Left renal cortex interstitium (tissue), 4 donors: Measurements from ENCODE around the gene CLEC4M. TPM values are rescaled to one million over a fixed set of nuclear protein-coding genes. Genes with fewer than 3 reads are reported as not detected.

Source experiments
- DNase-seq, 4 donors: peaks; one replicate each; pipeline ENCODE4 v3.0.0-alpha.2; 2013; ENCODE audit warnings: low read depth in 4 of 4, low spot score in 2 of 4, missing footprints in 1 of 4
- polyA plus RNA-seq, 4 donors: library from polyadenylated mRNA; unstranded; fragments of 120-200 nt; gene quantifications; one replicate each; pipeline ENCODE4 v1.2.1, GENCODE V29; 2013; ENCODE audit not compliant: insufficient read length in 4 of 4

Gene CLEC4M, protein sequence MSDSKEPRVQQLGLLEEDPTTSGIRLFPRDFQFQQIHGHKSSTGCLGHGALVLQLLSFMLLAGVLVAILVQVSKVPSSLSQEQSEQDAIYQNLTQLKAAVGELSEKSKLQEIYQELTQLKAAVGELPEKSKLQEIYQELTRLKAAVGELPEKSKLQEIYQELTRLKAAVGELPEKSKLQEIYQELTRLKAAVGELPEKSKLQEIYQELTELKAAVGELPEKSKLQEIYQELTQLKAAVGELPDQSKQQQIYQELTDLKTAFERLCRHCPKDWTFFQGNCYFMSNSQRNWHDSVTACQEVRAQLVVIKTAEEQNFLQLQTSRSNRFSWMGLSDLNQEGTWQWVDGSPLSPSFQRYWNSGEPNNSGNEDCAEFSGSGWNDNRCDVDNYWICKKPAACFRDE
- polyA plus RNA-seq: 1 to 10 TPM; 1.5 to 4.7 (median 3.3) TPM

DNA sequence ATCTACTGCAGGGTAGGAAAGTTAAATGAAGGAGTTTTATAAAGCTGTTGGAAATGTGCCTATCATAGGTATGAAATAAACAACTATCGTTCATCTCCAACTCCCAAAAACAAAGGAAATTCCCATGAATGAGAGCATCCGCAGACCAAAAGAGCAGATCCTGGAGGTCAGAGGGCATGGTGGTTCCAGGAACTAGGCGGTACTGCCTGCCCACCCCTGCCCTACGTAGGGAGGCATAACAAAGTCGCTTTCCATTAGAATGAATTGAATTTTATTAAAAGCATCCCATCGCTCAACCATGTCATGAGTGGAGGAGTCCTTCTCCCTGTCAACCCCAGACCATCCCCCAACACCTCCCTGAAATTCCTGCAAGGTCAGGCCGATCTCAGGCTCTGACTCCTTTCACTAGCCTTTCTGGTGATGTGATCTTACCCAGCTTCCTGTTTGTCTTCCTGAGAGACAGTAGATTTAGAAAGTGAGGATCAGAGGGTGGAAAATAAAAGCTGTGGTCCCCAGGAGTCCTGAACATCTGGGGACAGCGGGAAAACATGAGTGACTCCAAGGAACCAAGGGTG lies at the start of gene CLEC4M:
TSS of gene CLEC4M (plus strand) at position 525 of the 575 bp plus-strand sequence. CDS start at position 549, 24 bp downstream.
- no peak for DNase-seq

GRCh38 chr19:7715671-7716070 lies 47.4 kb upstream of the CLEC4M start:
- DNase-seq: no peak

- no peak for DNase-seq
Measured at GRCh38 chr19:7716762-7717161, 46.3 kb upstream of the CLEC4M start.

DNA sequence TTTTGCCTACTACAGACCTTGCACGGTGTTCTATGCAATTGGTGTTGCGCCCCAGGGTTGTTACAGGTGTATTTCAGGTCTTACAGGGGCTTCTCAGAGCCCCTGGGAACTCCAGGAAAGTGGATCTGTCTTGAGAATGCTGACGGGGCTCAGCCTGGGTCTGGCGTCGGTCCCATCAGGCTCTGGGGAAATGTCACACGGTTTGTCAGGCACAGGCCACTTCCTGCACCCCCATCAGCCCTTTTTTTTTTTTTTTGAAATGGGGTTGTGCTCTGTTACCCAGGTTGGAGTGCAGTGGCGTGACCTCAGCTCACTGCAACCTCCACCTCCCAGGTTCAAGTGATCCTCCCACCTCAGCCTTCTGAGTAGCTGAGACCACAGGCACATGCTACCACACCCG lies 44.4 kb upstream of the CLEC4M start:
- no peak for DNase-seq

GRCh38 chr19:7720351-7720750 lies 42.7 kb upstream of the CLEC4M start:
- no peak for DNase-seq

GRCh38 chr19:7722231-7722651 lies 40.8 kb upstream of the CLEC4M start:
- DNase-seq: no peak

- DNase-seq: no peak
Measured at GRCh38 chr19:7725791-7726190, 37.3 kb upstream of the CLEC4M start.

DNA sequence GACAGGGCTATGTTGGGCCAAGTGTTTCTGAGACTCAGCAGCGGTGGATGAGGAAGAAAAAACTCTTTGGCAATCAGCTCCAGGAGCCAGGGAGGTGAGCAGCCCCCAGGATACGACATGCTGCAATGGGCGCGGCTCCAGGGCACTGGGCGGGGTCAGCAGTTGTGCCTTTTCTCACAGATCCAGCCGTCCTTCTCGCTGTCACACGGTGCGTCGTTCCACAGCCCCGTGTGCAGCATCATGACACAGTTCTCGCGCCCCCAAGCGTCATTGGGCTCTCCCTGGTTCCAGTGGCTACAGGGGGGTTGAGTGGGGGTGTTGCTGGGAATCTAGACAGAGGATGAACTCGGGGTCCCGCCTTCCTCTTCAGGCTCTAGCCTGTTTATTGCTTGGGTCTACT lies 33.8 kb upstream of the CLEC4M start:
- no peak for DNase-seq

- DNase-seq: no peak
Measured at GRCh38 chr19:7729831-7730285, 33.2 kb upstream of the CLEC4M start.

GRCh38 chr19:7730286-7731217 lies 32.5 kb upstream of the CLEC4M start:
- DNase-seq: no peak

DNA sequence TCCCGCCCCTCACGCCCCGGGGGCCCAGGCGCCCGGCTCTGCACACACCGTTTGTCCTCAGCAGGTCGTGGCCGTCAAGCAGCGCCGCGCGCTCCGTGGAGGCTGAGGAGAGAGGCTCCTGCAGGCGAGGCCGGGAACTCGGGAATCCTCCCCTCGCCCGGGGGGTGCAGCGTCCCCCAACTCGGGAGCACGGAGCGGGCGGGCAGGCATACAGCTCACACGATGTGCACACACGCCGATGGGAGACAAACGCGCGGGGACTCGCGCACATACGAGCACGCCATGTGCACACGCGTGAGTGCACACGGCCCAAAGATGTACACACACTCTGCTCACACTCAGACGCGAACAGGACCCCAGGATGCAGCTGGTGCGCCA lies 31.8 kb upstream of the CLEC4M start:
- no peak for DNase-seq

DNA sequence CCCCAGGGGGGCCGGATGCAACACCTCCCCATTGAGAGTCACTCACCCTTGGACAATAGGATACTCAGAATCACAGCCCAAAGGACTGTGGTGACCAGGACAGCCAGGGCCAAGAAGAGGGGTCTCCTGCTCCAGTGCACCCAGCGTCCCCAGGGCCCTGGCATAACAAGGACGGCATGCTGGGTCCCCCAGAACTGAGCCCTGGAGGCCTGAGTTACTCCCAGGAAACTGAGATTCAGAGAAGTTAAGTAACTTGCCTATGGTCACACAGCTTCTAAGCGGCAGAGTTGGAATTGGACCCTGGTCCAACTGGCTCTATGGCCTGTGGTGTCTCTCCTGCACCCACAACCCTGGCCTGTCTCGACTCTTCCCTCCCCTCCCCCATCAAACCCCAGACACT lies 31.4 kb upstream of the CLEC4M start:
- DNase-seq: no peak

DNA sequence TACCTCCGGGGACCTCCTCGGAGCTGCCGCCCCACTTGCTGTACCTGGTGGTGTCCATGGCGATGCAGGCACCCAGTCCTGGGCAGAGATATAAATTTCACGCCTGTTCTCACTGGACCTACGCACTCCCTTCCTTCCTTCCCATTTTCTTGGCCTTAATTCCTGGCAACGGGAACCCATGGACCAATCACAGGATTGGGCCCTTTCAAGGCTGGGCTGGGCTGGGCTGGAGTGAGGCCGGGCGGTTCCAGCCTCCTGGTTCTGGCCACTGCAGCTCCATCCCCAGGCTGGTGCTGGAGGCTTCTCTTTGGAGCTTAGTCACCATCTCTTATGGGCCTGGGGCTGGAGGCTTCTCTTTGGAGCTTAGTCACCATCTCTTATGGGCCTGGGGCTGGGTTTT lies 31.0 kb upstream of the CLEC4M start, which contains the start of gene CLEC4G:
TSS of gene CLEC4G (minus strand) at position 66 of the 400 bp plus-strand sequence. CDS start at position 58, 8 bp downstream.
- no peak for DNase-seq

GRCh38 chr19:7733376-7733775 lies 29.7 kb upstream of the CLEC4M start:
- no peak for DNase-seq

DNA sequence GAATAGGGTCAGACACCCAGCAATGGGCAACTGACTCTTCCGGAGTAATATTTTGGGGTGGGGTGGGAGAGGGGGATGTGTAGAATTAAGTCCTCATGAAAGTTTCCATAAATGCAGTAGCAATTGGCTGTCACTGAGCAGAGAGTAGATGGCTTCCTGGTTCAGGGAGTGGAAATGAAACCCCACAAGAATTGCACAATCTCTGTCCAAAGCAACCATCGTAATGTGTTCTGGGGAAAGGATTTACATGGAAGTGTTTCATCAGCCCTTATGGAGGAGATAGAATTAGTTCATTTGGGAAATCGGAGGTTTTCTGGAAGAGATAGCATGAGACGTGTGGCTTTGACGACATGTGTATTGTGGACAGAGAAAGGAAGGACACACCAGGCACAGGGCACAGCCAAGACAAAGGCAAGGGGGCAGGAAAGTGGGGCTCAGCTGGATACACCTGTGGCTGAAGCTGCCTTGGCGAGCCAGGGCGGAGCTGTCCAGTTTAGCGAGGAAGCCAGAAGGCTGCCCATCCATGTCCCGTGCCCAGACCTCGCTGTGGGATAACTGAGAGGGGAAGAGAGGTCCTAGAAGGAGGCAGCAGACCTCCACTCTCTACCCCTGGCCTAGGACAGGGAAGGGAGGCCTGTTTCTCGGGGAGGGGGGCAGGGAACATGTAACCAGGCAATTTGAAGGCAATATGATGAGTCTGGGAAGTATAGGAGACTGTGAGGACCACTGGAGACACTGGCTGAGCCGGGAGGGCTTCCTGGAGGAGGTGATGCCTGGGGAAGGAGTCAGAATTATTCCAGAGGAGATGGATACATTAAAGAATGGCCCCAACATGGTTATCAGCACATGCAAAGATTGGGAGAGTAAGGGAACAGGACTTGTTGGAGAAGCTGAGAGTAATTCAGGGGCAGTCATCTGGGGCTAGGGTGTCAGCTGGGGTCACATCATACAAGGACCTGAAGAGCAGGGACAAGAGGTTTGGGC lies 28.5 kb upstream of the CLEC4M start:
- DNase-seq: no peak

- no peak for DNase-seq
Measured at GRCh38 chr19:7736148-7736547, 26.9 kb upstream of the CLEC4M start.

- DNase-seq: no peak
Measured at GRCh38 chr19:7737215-7737614, 25.8 kb upstream of the CLEC4M start.

DNA sequence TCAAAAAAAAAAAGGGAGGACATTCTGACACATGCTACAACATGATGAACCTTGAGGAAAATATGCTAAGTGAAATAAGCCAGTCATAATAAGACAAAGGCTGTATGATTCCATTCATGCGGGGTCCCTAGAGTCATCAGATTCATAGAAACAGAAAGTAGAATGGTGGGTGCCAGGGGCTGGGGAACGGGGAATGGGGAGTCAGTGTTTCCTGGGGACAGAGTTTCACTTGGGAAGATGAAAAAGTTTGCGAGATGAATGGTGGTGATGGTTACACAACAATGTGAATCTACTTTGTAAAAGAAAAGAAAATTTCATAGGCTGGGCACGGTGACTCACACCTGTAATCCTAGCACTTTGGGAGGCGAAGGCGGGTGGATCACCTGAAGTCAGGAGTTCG lies 25.0 kb upstream of the CLEC4M start:
- DNase-seq: no peak

DNA sequence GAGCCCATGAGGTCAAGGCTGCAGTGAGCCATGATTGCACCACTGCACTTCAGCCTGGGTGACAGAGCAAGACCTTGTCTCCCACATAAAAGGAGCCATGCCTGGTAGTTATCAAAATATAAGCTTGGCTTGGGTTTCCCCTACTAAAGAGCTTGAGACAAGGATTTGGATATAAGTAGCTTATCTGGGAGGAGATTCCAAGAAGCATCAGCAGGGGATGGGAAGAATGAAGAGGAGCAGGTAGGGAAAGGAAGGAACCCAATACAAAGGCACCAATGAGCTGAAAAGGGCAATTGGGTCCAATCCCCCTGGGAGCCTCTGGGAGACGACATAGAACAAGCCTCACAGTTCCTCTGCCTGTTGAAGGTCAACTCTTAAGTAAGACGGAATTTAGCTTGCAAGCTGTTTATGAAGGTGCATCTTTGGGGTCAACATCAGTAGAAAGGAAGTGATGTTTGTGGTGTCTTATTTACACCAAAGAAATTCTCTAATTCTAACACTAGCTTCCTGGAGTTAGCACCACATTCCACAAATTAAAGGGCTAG lies 23.8 kb upstream of the CLEC4M start:
- DNase-seq: no peak
